H1 (cell line): ENCODE data around the gene DKKL1. TPM values are rescaled to one million over a fixed set of nuclear protein-coding genes. Genes with fewer than 3 reads are reported as not detected.

ENCODE experiments used
- CTCF ChIA-PET: fragments of 300-600 bp; sonication (Branson Sonifier 250); formaldehyde crosslinking; loops from one replicate; lab custom pipeline; 2021; ENCODE audit not compliant: partially characterized antibody; lab: Charles Lee
- POLR2A ChIA-PET: fragments of 300-600 bp; sonication (Branson Sonifier 250); formaldehyde crosslinking; loops from one replicate; lab custom pipeline; 2021; ENCODE audit warnings: inconsistent platforms; ENCODE audit not compliant: partially characterized antibody; lab: Charles Lee
- DNase-seq, 2 experiments: peaks; one replicate each; pipeline versions ENCODE4 v3.0.0 to v3.0.0-alpha.2; 2010 to 2022; ENCODE audit warnings: low spot score in 2 of 2, low read depth in 1 of 2, mixed read lengths in 1 of 2
- FAIRE-seq: peaks from 2 replicates; lab custom pipeline; 2011; peaks lifted over from hg19 to GRCh38; lab: Jason Lieb, UNC
- H2AFZ ChIP-seq: 2 replicates; pipeline ENCODE4 v1.8.1; 2012; ENCODE audit warnings: low read length, inconsistent platforms
- H2AK5ac ChIP-seq: 2 replicates; pipeline ENCODE4 v1.6.1; 2013; ENCODE audit warnings: low read depth, low read length
- H2BK120ac ChIP-seq: replicated peaks from 2 replicates; pipeline ENCODE3; 2013; ENCODE audit warnings: low read depth, low read length, inconsistent platforms
- H2BK12ac ChIP-seq: 2 replicates; pipeline ENCODE4 v1.6.1; 2013; ENCODE audit warnings: low read depth, low read length
- H2BK15ac ChIP-seq: 2 replicates; pipeline ENCODE4 v1.6.1; 2013; ENCODE audit warnings: low read length
- H2BK20ac ChIP-seq: 2 replicates; pipeline ENCODE4 v1.6.1; 2013; ENCODE audit warnings: low read length
- H2BK5ac ChIP-seq: 2 replicates; pipeline ENCODE4 v1.6.1; 2013; ENCODE audit warnings: low read depth, low read length
- H3K14ac ChIP-seq: 2 replicates; pipeline ENCODE4 v1.6.1; 2013; ENCODE audit warnings: inconsistent platforms; ENCODE audit not compliant: insufficient read length
- H3K18ac ChIP-seq: 2 replicates; pipeline ENCODE4 v1.6.1; 2013; ENCODE audit warnings: low read length; ENCODE audit errors: extremely low read depth
- H3K23ac ChIP-seq: 2 replicates; pipeline ENCODE4 v1.6.1; 2013; ENCODE audit warnings: inconsistent platforms; ENCODE audit not compliant: insufficient read length
- H3K23me2 ChIP-seq: 2 replicates; pipeline ENCODE4 v1.6.1; 2013; ENCODE audit warnings: low read depth, low read length
- H3K27ac ChIP-seq: 2 replicates; pipeline ENCODE4 v1.6.1; 2011; ENCODE audit warnings: low read depth, low read length, inconsistent platforms
- H3K27me3 ChIP-seq, 4 experiments: replicated peaks in 1 of 4; 1 replicate in 1 of 4; 2 replicates in 3 of 4; pipeline versions ENCODE4 v1.6.1 to v1.8.1; 2011 to 2013; ENCODE audit warnings: low read length in 3 of 4, mild to moderate bottlenecking in 3 of 4, inconsistent platforms in 2 of 4, mixed read lengths in 2 of 4, moderate library complexity in 1 of 4; ENCODE audit not compliant: control insufficient read depth in 3 of 4, insufficient read depth in 3 of 4; ENCODE audit errors: extremely low read depth in 1 of 4
- H3K36me3 ChIP-seq, 4 experiments: 2 replicates each; pipeline versions ENCODE4 v1.6.1 to v1.8.1; 2011 to 2013; ENCODE audit warnings: mild to moderate bottlenecking in 4 of 4, low read length in 3 of 4, moderate library complexity in 2 of 4, control low read depth in 1 of 4, inconsistent platforms in 1 of 4; ENCODE audit not compliant: insufficient read depth in 4 of 4, control insufficient read depth in 2 of 4
- H3K4ac ChIP-seq: replicated peaks from 2 replicates; pipeline ENCODE3; 2013; ENCODE audit warnings: low read length, low read depth, mixed read lengths, inconsistent platforms; ENCODE audit not compliant: insufficient read length
- H3K4me1 ChIP-seq, 4 experiments: replicated peaks in 1 of 4; 1 replicate in 1 of 4; 2 replicates in 3 of 4; pipeline versions ENCODE4 v1.6.1 to v1.8.1; 2011 to 2013; ENCODE audit warnings: low read length in 3 of 4, inconsistent platforms in 2 of 4, mixed read lengths in 1 of 4; ENCODE audit not compliant: insufficient read depth in 4 of 4, control insufficient read depth in 3 of 4
- H3K4me2 ChIP-seq, 2 experiments: 2 replicates each; pipeline versions ENCODE4 v1.6.1 to v1.8.1; 2011 to 2013; ENCODE audit warnings: low read depth in 2 of 2, low read length in 2 of 2, control low read depth in 1 of 2, inconsistent platforms in 1 of 2, mild to moderate bottlenecking in 1 of 2; ENCODE audit not compliant: insufficient read depth in 1 of 2
- H3K4me3 ChIP-seq, 4 experiments: fragments of 200-600, 300-600 bp in 1 of 4; sonication (generic), shearing (Covaris generic), sonication (Bioruptor Twin) in 1 of 4; 2 replicates each; pipeline versions ENCODE4 v1.5.1 to v1.8.1; 2011 to 2016; ENCODE audit warnings: low read length in 4 of 4, low read depth in 3 of 4, control low read depth in 2 of 4, inconsistent platforms in 2 of 4, mild to moderate bottlenecking in 2 of 4, mixed read lengths in 1 of 4, moderate library complexity in 1 of 4; ENCODE audit not compliant: insufficient read depth in 2 of 4; ENCODE audit errors: extremely low read depth in 1 of 4
- H3K56ac ChIP-seq: replicated peaks from 2 replicates; pipeline ENCODE3; 2013; ENCODE audit warnings: low read depth, mild to moderate bottlenecking, mixed read lengths, low read length, inconsistent platforms; ENCODE audit not compliant: insufficient read length
- H3K79me1 ChIP-seq: 2 replicates; pipeline ENCODE4 v1.6.1; 2013; ENCODE audit warnings: low read depth, low read length, control low read depth
- H3K79me2 ChIP-seq, 2 experiments: 2 replicates each; pipeline versions ENCODE4 v1.6.1 to v1.8.1; 2012 to 2013; ENCODE audit warnings: low read length in 2 of 2, mild to moderate bottlenecking in 2 of 2, inconsistent platforms in 1 of 2; ENCODE audit not compliant: insufficient read depth in 2 of 2, control insufficient read depth in 1 of 2
- H3K9ac ChIP-seq, 4 experiments: replicated peaks in 1 of 4; 1 replicate in 1 of 4; 2 replicates in 3 of 4; pipeline versions ENCODE4 v1.6.1 to v1.8.1; 2011 to 2013; ENCODE audit warnings: low read depth in 3 of 4, low read length in 3 of 4, control low read depth in 2 of 4, mild to moderate bottlenecking in 2 of 4, moderate library complexity in 2 of 4, inconsistent platforms in 1 of 4; ENCODE audit errors: extremely low read depth in 1 of 4
- H3K9me3 ChIP-seq, 2 experiments: 2 replicates each; pipeline versions ENCODE4 v1.6.1 to v1.8.1; 2012 to 2013; ENCODE audit warnings: mild to moderate bottlenecking in 2 of 2, moderate library complexity in 2 of 2, control low read depth in 1 of 2, inconsistent platforms in 1 of 2, low read depth in 1 of 2, low read length in 1 of 2, mixed read lengths in 1 of 2; ENCODE audit not compliant: insufficient read depth in 2 of 2
- H4K20me1 ChIP-seq, 2 experiments: replicated peaks in 1 of 2; 2 replicates each; pipeline versions ENCODE3 to v1.8.1; 2011 to 2013; ENCODE audit warnings: inconsistent platforms in 2 of 2, low read length in 2 of 2, mild to moderate bottlenecking in 1 of 2; ENCODE audit not compliant: insufficient read depth in 2 of 2, control insufficient read depth in 1 of 2
- H4K5ac ChIP-seq: 2 replicates; pipeline ENCODE4 v1.6.1; 2013; ENCODE audit warnings: low read length, low read depth, mixed read lengths, inconsistent platforms; ENCODE audit not compliant: insufficient read length
- H4K8ac ChIP-seq: 2 replicates; pipeline ENCODE4 v1.8.0; 2013; ENCODE audit warnings: mild to moderate bottlenecking, moderate library complexity, low read length, inconsistent platforms; ENCODE audit not compliant: insufficient read depth; ENCODE audit errors: extremely low read depth
- H4K91ac ChIP-seq: replicated peaks from 2 replicates; pipeline ENCODE3; 2013; ENCODE audit warnings: low read length, mixed read lengths, inconsistent platforms; ENCODE audit not compliant: insufficient read length
- ASH2L ChIP-seq: fragments of 200-600, 300-600 bp; sonication (generic); IDR thresholded peaks from one replicate; pipeline ENCODE4 v1.7.1; 2017; ENCODE audit warnings: low read length
- CTBP2 ChIP-seq: IDR thresholded peaks from 2 replicates; pipeline ENCODE4 v1.7.0; 2011; ENCODE audit warnings: borderline replicate concordance, mild to moderate bottlenecking, moderate library complexity, mixed read lengths, low read length; ENCODE audit not compliant: insufficient read depth, insufficient read length
- FOSL1 ChIP-seq: IDR thresholded peaks from 2 replicates; pipeline ENCODE4 v1.6.1; 2011; ENCODE audit warnings: mild to moderate bottlenecking, low read depth, low read length, moderate library complexity; ENCODE audit not compliant: insufficient read depth
- GABPA ChIP-seq: IDR thresholded peaks from 2 replicates; pipeline ENCODE4 v1.6.1; 2011; ENCODE audit warnings: mild to moderate bottlenecking, low read length, moderate library complexity, borderline replicate concordance; ENCODE audit not compliant: insufficient read depth
- GTF2F1 ChIP-seq: IDR thresholded peaks from 2 replicates; pipeline ENCODE4 v1.6.1; 2012; ENCODE audit warnings: low read depth, low read length, improper control_type of control experiment, borderline replicate concordance
- HDAC6 ChIP-seq: IDR thresholded peaks from one replicate; pipeline ENCODE4 v1.7.1; 2012; ENCODE audit warnings: low read depth, mild to moderate bottlenecking, inconsistent platforms, low read length, moderate library complexity
- KDM1A ChIP-seq: fragments of 200-600, 300-600 bp; sonication (generic); IDR thresholded peaks from 2 replicates; pipeline ENCODE4 v1.7.1; 2016; ENCODE audit warnings: mild to moderate bottlenecking, low read length, borderline replicate concordance
- PHF8 ChIP-seq: fragments of 200-600 bp; sonication (generic); conservative IDR thresholded peaks from 2 replicates; pipeline ENCODE4 v1.7.1; 2012; ENCODE audit warnings: low read depth, mild to moderate bottlenecking, inconsistent platforms, low read length, moderate library complexity
- POLR2A ChIP-seq, 2 experiments: IDR thresholded peaks; 1 replicate in 1 of 2; 2 replicates in 1 of 2; pipeline ENCODE4 v1.6.1; 2011; ENCODE audit warnings: low read depth in 2 of 2, low read length in 2 of 2, mild to moderate bottlenecking in 2 of 2; ENCODE audit errors: control extremely low read depth in 1 of 2
- POLR2AphosphoS5 ChIP-seq: IDR thresholded peaks from 2 replicates; pipeline ENCODE4 v1.6.1; 2011; ENCODE audit warnings: low read depth, low read length
- POU5F1 ChIP-seq: IDR thresholded peaks from 2 replicates; pipeline ENCODE4 v1.6.1; 2011; ENCODE audit warnings: low read depth, mild to moderate bottlenecking, low read length, moderate library complexity
- SUZ12 ChIP-seq: fragments of 200-600 bp; sonication (generic); IDR thresholded peaks from 2 replicates; pipeline ENCODE4 v1.6.1; 2012; ENCODE audit warnings: mild to moderate bottlenecking, inconsistent platforms, low read length, moderate library complexity, mixed read lengths
- YY1 ChIP-seq: IDR thresholded peaks from 2 replicates; pipeline ENCODE4 v1.6.1; 2011; ENCODE audit warnings: low read depth, mild to moderate bottlenecking, low read length
- WGBS, 2 experiments: shearing (Covaris generic) in 1 of 2; methylation state at CpG; one replicate each; pipeline versions ENCODE4 v1.1.6 to v1.1.7; 2013 to 2015; ENCODE audit warnings: low lambda C conversion rate in 2 of 2, mixed read lengths in 2 of 2, inconsistent platforms in 1 of 2, low coverage in 1 of 2, missing lambda C conversion rate in 1 of 2; ENCODE audit not compliant: insufficient replicate concordance in 2 of 2, insufficient coverage in 1 of 2, insufficient read length in 1 of 2; ENCODE audit errors: extremely low coverage in 1 of 2, missing lambda C conversion rate in 1 of 2; 5-methylcytosine and 5-hydroxymethylcytosine counted together
- polyA plus RNA-seq, 7 experiments: library from polyadenylated mRNA; depleted of rRNA in 3 of 7; stranded (reverse) in 5 of 7; unstranded in 2 of 7; fragments of >200 nt in 5 of 7; fragments of 200-250 nt in 2 of 7; gene quantifications; 1 replicate in 5 of 7; 2 replicates in 1 of 7; 4 replicates in 1 of 7; pipeline versions ENCODE4 v1.2.1 to v1.2.3, GENCODE V29; 2011 to 2013; ENCODE audit warnings: missing spikeins in 2 of 7, mixed read lengths in 2 of 7
- total RNA-seq: library from RNA; stranded (reverse); fragmentation: NEBNext Ultra II Directional; extraction: Animal tissue kit (Norgen Biotek cat#: 25700); gene quantifications from 2 replicates; pipeline ENCODE4 v1.2.1, GENCODE V29; 2021
- TF ChIP-seq, protein P1 (sequence below): IDR thresholded peaks from 2 replicates; pipeline ENCODE4 v1.6.1; 2012; ENCODE audit warnings: inconsistent platforms

Gene DKKL1
- total and polyA plus RNA-seq, 2 of the 8 experiments (the other 6 are each of a cell fraction or from before 2014, with no cell fraction given), result 2.6 to 6.8 TPM

DNA sequence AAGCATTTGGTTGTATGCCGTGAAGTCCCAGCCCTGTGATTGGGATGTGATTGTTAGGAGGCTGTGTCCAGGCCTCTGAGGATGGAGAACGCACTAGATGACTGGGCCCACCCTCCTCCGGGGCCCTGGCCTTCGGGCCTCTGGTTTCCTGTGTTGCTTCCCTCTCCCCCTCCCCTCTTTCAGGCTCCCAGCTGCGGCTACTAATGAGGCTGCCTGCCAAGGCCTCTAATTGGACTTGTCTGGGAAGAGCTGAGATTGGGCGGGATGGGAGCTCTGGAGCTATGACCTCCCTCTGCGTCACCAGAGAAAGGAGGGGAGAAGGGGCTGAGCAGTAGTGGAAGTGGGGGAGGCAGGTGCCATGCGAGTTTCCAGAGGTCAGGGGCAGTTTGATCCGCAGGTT lies 49.7 kb downstream of the DKKL1 start:
- Histone ChIP-seq H3K4me1 (peaks cover 0 to 17% (median 10%) of the 10 kb centered on the region in 4 experiments; a peak in 5 of 7 replicates), H3K4ac (no peak overlapping the region), H4K5ac (no peak overlapping the region), H3K36me3 (no peaks in the 10 kb centered on the region), H2BK20ac (no peak overlapping the region), H3K27ac (no peak overlapping the region), H3K9ac (no peak overlapping the region), H3K79me2 (no peaks in the 10 kb centered on the region), H4K91ac (no peak overlapping the region), H3K23ac (no peak overlapping the region), H3K56ac (no peak overlapping the region), H4K8ac (peak overlapping the region; percentile 7; the same call in 1 of the 2 replicates), H3K79me1 (no peaks in the 10 kb centered on the region), H3K14ac (no peak overlapping the region), H2BK15ac (no peak overlapping the region), H2BK120ac (no peak overlapping the region), H4K20me1 (no peaks in the 10 kb centered on the region), H3K4me2 (no peak overlapping the region), H3K9me3 (no peaks in the 10 kb centered on the region), H2AFZ (no peak overlapping the region), H3K23me2 (no peaks in the 10 kb centered on the region), H3K18ac (no peak overlapping the region), H2AK5ac (no peak overlapping the region), H2BK5ac (no peak overlapping the region), H3K4me3 (no peak overlapping the region), H2BK12ac (no peak overlapping the region), H3K27me3 (no peaks in the 10 kb centered on the region)
- CTCF ChIA-PET, result interaction anchor here (0.8 to 14.7 kb wide), 11 partner anchors 9 to 86 kb away, joined by 3 to 291 read pairs (median 4); partner anchors contain the start of genes GFY and PTH2
- POLR2A ChIA-PET, result interaction anchor here (0.6 to 1.5 kb wide), 9 partner anchors 10 to 275 kb away, joined by 3 to 5 read pairs (median 4); partner anchors contain the start of genes PTH2 and RPS11
- DNase-seq (no peak), FAIRE-seq (no peak)
- 94% methylated on average over 7 of the region's 9 CpGs; no CpG with 5 or more reads in 1 of the 2 experiments for WGBS, 2 experiments
- TF ChIP-seq SUZ12 (no peak), HDAC6 (no peak), GTF2F1 (no peak), CTBP2 (no peak), ASH2L (no peak), GABPA (no peak), KDM1A (no peak), PHF8 (no peak), FOSL1 (no peak), POU5F1 (no peak), POLR2AphosphoS5 (no peak), POLR2A (IDR thresholded peaks at IDR 0.05; ENCODE audit: control extremely low read depth in 1 of 2, low read depth in 2 of 2, low read length in 2 of 2) (no peak), YY1 (no peak)
- TF ChIP-seq, protein P1, sequence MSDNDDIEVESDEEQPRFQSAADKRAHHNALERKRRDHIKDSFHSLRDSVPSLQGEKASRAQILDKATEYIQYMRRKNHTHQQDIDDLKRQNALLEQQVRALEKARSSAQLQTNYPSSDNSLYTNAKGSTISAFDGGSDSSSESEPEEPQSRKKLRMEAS, result no peak
